OCI-LY3 (cell line): ENCODE results near the gene KIF6.

ENCODE experiments used
- CTCF ChIP-seq: fragments of 200-600, 300-600 bp; sonication (generic); IDR thresholded peaks from 2 replicates; pipeline ENCODE4 v1.5.1; 2014; ENCODE audit warnings: antibody characterized with exemption, low read length, low read depth
- EZH2phosphoT487 ChIP-seq: fragments of 200-600 bp; shearing (Covaris generic); IDR thresholded peaks from 2 replicates; pipeline ENCODE4 v1.6.1; 2018; ENCODE audit warnings: antibody characterized with exemption, mixed run types, low read depth

DNA sequence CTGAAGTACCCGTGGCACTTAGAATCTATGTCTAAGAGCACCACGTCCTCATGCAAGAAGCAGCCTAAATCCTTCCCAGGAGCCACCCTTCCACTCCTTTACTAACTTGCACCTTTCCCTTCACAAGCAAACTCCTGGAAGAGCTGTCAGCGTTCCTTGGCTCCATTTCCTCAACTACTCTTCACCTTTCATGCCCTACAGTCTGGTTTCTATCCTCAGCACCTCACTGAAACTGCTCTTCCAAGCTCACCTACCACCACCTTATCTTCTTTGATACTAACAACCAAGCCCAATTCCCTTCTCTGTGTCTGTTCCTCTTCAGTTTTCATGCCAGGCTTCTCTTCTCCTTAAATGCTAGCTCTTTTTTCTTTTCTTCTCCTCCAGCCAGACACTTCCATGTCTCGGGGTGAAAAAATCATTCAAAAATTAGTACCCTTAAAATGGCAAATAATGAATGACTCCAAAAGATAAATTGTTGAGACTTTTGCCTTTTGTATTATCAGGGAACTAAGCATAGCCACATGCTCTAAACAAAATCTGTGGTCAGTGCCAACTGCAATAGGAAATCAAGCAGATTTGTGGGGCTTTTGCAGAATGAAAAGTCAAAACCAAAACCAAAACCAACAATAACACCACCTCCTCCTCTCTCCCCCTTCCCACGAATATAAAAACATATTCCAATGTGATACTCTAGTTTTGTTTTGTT, 253.1 kb downstream of the KIF6 start:
- TF ChIP-seq CTCF: no peak
- TF ChIP-seq EZH2phosphoT487: no peak
